Measurements from ENCODE around the gene EN2.

Gene EN2

DNA sequence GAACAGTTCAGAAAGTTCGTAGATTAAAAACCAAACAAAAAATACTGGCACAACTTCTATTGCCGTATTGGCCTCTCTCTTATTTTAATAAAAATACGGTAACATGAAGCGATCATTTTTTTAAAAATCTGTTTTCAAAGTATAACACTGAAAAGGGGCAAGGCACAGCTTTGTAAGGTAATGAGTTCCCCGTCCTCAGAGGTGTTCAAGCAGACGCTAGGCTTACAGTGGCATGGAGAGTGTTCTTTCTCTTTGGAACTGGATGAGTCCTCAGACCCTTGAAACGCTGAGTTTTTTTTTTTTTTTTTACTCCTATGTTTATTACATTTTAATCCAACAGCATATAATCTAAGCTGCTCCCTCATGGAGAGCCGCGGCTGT is 7.8 kb downstream of the EN2 start:
- Histone ChIP-seq H3K36me3 (replicated peaks; ENCODE audit: low read depth, low read length) (no peaks in the 10 kb centered on the region), H3K27me3 (ENCODE audit: low read depth, low read length) (peaks cover 19% of the 10 kb centered on the region), H3K9me3 (ENCODE audit: insufficient read depth, low read length) (no peaks in the 10 kb centered on the region), H3K79me2 (ENCODE audit: low read length) (no peaks in the 10 kb centered on the region), H3K27ac (ENCODE audit: low read length) (no peak overlapping the region), H3K4me3 (ENCODE audit: low read length) (no peak overlapping the region), H3K9ac (ENCODE audit: low read length) (no peak overlapping the region), H3K4me2 (ENCODE audit: low read length) (no peak overlapping the region), H4K20me1 (ENCODE audit: insufficient read depth, low read length) (no peaks in the 10 kb centered on the region), H2AFZ (ENCODE audit: low read depth, low read length) (no peak overlapping the region), H3K4me1 (ENCODE audit: low read length) (no peaks in the 10 kb centered on the region)
- TF ChIP-seq, protein P1, sequence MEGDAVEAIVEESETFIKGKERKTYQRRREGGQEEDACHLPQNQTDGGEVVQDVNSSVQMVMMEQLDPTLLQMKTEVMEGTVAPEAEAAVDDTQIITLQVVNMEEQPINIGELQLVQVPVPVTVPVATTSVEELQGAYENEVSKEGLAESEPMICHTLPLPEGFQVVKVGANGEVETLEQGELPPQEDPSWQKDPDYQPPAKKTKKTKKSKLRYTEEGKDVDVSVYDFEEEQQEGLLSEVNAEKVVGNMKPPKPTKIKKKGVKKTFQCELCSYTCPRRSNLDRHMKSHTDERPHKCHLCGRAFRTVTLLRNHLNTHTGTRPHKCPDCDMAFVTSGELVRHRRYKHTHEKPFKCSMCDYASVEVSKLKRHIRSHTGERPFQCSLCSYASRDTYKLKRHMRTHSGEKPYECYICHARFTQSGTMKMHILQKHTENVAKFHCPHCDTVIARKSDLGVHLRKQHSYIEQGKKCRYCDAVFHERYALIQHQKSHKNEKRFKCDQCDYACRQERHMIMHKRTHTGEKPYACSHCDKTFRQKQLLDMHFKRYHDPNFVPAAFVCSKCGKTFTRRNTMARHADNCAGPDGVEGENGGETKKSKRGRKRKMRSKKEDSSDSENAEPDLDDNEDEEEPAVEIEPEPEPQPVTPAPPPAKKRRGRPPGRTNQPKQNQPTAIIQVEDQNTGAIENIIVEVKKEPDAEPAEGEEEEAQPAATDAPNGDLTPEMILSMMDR (IDR thresholded peaks at IDR 0.05; ENCODE audit: low read depth, low read length), result no peak
- TF ChIP-seq EZH2phosphoT487 (IDR thresholded peaks at IDR 0.05; ENCODE audit: low read depth), result no peak

DNA sequence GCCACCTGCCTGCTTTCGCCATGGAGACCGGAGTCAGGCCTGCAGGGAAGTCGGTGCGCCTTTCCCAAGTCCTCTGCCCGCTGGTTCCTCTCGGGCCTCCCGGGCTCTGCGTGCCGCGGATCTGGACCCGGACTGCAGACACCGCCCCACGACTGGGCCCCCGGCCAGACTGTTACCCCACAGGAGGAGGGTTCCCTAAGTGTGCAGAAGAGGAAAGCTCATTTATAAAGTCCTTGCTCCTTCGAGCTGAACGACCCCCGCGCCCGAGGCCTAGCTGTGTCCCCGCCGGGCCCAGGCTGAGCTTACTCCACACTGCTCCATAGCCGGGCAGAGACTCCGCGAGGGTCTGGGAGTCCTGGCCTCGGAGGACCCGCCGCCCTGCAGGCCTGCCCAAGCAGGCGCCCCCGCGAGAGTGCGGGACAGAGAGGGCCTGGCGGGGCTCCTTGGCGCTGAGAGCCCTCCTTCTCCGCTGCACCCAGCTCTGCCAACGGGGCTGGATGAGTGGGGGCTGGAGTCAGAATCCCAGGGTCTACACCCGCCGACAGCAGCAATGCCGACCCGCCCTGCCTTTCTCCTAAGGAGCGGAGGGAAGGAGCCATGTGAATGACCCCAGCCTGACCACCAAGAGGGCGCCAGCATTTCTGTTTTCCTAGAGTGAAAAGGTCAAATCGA is 8.3 kb downstream of the EN2 start:
- no peaks in the 10 kb centered on the region for H3K9me3 ChIP-seq (ENCODE audit: insufficient read depth, low read length)
- no peak overlapping the region for H3K4me2 ChIP-seq (ENCODE audit: low read length)
- no peak overlapping the region for H3K9ac ChIP-seq (ENCODE audit: low read length)
- no peak overlapping the region for H3K4me3 ChIP-seq (ENCODE audit: low read length)
- no peak for TF ChIP-seq EZH2phosphoT487 (IDR thresholded peaks at IDR 0.05; ENCODE audit: low read depth)
- TF ChIP-seq, protein P1 (IDR thresholded peaks at IDR 0.05; ENCODE audit: low read depth, low read length), result no peak
- H3K36me3 ChIP-seq (replicated peaks; ENCODE audit: low read depth, low read length), result no peaks in the 10 kb centered on the region
- H2AFZ ChIP-seq (ENCODE audit: low read depth, low read length), result no peak overlapping the region
- no peak overlapping the region for H3K27ac ChIP-seq (ENCODE audit: low read length)
- H3K4me1 ChIP-seq (ENCODE audit: low read length), result no peaks in the 10 kb centered on the region
- H4K20me1 ChIP-seq (ENCODE audit: insufficient read depth, low read length), result no peaks in the 10 kb centered on the region
- no peaks in the 10 kb centered on the region for H3K79me2 ChIP-seq (ENCODE audit: low read length)
- peaks cover 24% of the 10 kb centered on the region for H3K27me3 ChIP-seq (ENCODE audit: low read depth, low read length)

DNA sequence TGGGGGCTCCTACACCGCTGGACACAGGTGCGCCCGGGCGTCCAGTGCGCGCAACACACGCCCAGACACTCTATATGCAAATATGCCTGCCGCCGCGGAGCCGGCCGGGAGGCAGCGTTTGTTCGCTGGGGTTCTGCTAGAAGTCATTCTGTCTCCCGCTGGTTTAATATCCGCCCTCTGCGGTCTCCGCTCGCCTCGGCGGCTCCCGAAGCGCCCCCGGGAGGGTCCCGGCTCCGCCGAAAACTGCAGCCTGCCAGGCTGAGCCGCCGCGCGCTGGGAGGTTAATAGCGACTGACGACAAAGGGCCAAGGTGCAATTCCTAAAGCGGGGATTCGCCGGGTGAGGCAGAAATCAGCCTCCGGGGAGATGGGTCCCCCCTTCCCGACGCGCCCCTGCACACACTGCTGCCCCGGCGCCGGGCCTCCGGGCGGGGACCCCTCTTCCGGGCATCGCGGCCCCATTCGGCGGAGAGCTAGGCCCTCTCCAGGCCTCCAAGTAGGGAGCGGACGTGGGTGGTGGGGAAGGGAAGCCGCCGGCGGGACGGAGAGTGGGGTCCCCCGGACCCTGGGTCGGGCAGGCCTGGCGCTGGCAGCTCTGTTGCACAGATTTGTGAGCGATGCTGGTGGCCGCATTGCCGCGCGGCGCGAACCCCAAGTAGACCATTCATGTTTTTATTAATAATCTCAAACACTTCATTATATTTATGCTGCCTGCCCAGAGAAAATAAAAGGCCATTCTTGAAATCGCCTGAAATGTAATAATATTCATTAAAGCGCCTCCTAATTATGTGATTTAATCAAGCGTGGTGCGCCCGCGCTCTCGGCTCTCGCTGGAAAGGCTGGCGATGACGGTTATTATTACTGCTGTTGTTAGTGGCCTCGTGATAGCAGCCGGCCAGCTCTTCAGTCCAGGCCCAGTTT is 9.1 kb downstream of the EN2 start:
- no peaks in the 10 kb centered on the region for H3K36me3 ChIP-seq (replicated peaks; ENCODE audit: low read depth, low read length)
- no peak overlapping the region for H3K9ac ChIP-seq (ENCODE audit: low read length)
- H2AFZ ChIP-seq (ENCODE audit: low read depth, low read length), result no peak overlapping the region
- H3K27ac ChIP-seq (ENCODE audit: low read length), result no peak overlapping the region
- H3K79me2 ChIP-seq (ENCODE audit: low read length), result no peaks in the 10 kb centered on the region
- no peak overlapping the region for H3K4me2 ChIP-seq (ENCODE audit: low read length)
- H3K4me3 ChIP-seq (ENCODE audit: low read length), result no peak overlapping the region
- H3K9me3 ChIP-seq (ENCODE audit: insufficient read depth, low read length), result no peaks in the 10 kb centered on the region
- TF ChIP-seq EZH2phosphoT487 (IDR thresholded peaks at IDR 0.05; ENCODE audit: low read depth), result no peak
- TF ChIP-seq, protein P1 (IDR thresholded peaks at IDR 0.05; ENCODE audit: low read depth, low read length), result no peak
- H4K20me1 ChIP-seq (ENCODE audit: insufficient read depth, low read length), result no peaks in the 10 kb centered on the region
- H3K4me1 ChIP-seq (ENCODE audit: low read length), result peaks cover 6% of the 10 kb centered on the region
- peaks cover 32% of the 10 kb centered on the region for H3K27me3 ChIP-seq (ENCODE audit: low read depth, low read length)
